NCI-H446 (cell line): ENCODE measurements around the gene TOX2.

Experiments
- DNase-seq, 2 experiments: peaks; one replicate each; lab custom pipeline; 2025; lab: John Stamatoyannopoulos, UW

The TOX2 gene

GRCh38 chr20:44019638-44020335 lies 105.1 kb downstream of the TOX2 start:
- no peak for DNase-seq

- no peak for DNase-seq
These were observed 105.9 kb downstream of the TOX2 start for GRCh38 chr20:44020406-44021148.

GRCh38 chr20:44021186-44021585 lies 106.5 kb downstream of the TOX2 start:
- no peak for DNase-seq

- no peak for DNase-seq
These were observed 107.2 kb downstream of the TOX2 start for GRCh38 chr20:44021900-44022299.

GRCh38 chr20:44022464-44022863 lies 107.8 kb downstream of the TOX2 start:
- DNase-seq, result no peak

GRCh38 chr20:44023515-44024371 lies 109.1 kb downstream of the TOX2 start:
- DNase-seq, result no peak

- no peak for DNase-seq
These were observed 110.3 kb downstream of the TOX2 start for GRCh38 chr20:44024820-44025580.

GRCh38 chr20:44025756-44026155 lies 111.1 kb downstream of the TOX2 start:
- DNase-seq, result no peak

- no peak for DNase-seq
These were observed 112.1 kb downstream of the TOX2 start for GRCh38 chr20:44026647-44027342.

- DNase-seq, result no peak
These were observed 112.8 kb downstream of the TOX2 start for GRCh38 chr20:44027343-44028002.

- DNase-seq, result no peak
These were observed 113.5 kb downstream of the TOX2 start for GRCh38 chr20:44028003-44028730.

- DNase-seq, result no peak
These were observed 114.5 kb downstream of the TOX2 start for GRCh38 chr20:44028868-44029847.

GRCh38 chr20:44029848-44030230 lies 115.2 kb downstream of the TOX2 start:
- DNase-seq, result no peak

- DNase-seq, result no peak
These were observed 115.7 kb downstream of the TOX2 start for GRCh38 chr20:44030394-44030793.

- no peak for DNase-seq
These were observed 116.4 kb downstream of the TOX2 start for GRCh38 chr20:44031001-44031574.

- DNase-seq, result no peak
These were observed 117.3 kb downstream of the TOX2 start for GRCh38 chr20:44031781-44032582.

- no peak for DNase-seq
These were observed 118.1 kb downstream of the TOX2 start for GRCh38 chr20:44032583-44033331.
